Fibroblast of lung (primary cell): ENCODE results near the gene RPL22. TPM values are rescaled to one million over a fixed set of nuclear protein-coding genes. Genes with fewer than 3 reads are reported as not detected.

Source experiments
- DNase-seq, 2 donors: peaks; one replicate each; pipeline versions ENCODE4 v3.0.0 to v3.0.0-alpha.2; 2010; ENCODE audit warnings: low read depth in 2 of 2
- H2AFZ ChIP-seq: 2 replicates; pipeline ENCODE4 v1.5.1; 2012; ENCODE audit warnings: low read length, control low read depth, inconsistent platforms
- H3K27ac ChIP-seq: 2 replicates; pipeline ENCODE4 v1.5.1; 2011; ENCODE audit warnings: low read length, control low read depth; ENCODE audit not compliant: insufficient read depth
- H3K27me3 ChIP-seq: 2 replicates; pipeline ENCODE4 v1.5.1; 2011; ENCODE audit warnings: mild to moderate bottlenecking, low read length; ENCODE audit not compliant: control insufficient read depth, insufficient read depth
- H3K36me3 ChIP-seq: 2 replicates; pipeline ENCODE4 v1.5.1; 2011; ENCODE audit warnings: low read length; ENCODE audit not compliant: control insufficient read depth, insufficient read depth
- H3K4me1 ChIP-seq: 2 replicates; pipeline ENCODE4 v1.5.1; 2011; ENCODE audit warnings: low read length; ENCODE audit not compliant: control insufficient read depth, insufficient read depth; ENCODE audit errors: extremely low read depth
- H3K4me2 ChIP-seq: 2 replicates; pipeline ENCODE4 v1.5.1; 2011; ENCODE audit warnings: low read length, control low read depth; ENCODE audit not compliant: insufficient read depth; ENCODE audit errors: extremely low read depth
- H3K4me3 ChIP-seq, 4 experiments: fragments of 200-600 bp in 1 of 4; sonication (generic) in 1 of 4; replicated peaks in 1 of 4; 2 replicates each; pipeline ENCODE4 v1.5.1; 2011 to 2016; ENCODE audit warnings: low read length in 4 of 4, low read depth in 3 of 4, mild to moderate bottlenecking in 3 of 4, control low read depth in 2 of 4, inconsistent platforms in 1 of 4, mixed read lengths in 1 of 4; ENCODE audit not compliant: insufficient read depth in 1 of 4; ENCODE audit errors: control extremely low read depth in 1 of 4
- H3K79me2 ChIP-seq: 2 replicates; pipeline ENCODE4 v1.5.1; 2012; ENCODE audit warnings: mild to moderate bottlenecking, low read length, inconsistent platforms; ENCODE audit not compliant: control insufficient read depth, insufficient read depth
- H3K9ac ChIP-seq: 2 replicates; pipeline ENCODE4 v1.5.1; 2011; ENCODE audit warnings: mild to moderate bottlenecking, low read length, control low read depth; ENCODE audit not compliant: insufficient read depth
- H3K9me3 ChIP-seq: 2 replicates; pipeline ENCODE4 v1.5.1; 2012; ENCODE audit warnings: low read depth, low read length; ENCODE audit not compliant: control insufficient read depth, insufficient read depth
- H4K20me1 ChIP-seq: 2 replicates; pipeline ENCODE4 v1.5.1; 2011; ENCODE audit warnings: low read length; ENCODE audit not compliant: control insufficient read depth, insufficient read depth; ENCODE audit errors: extremely low read depth
- CTCF ChIP-seq, 2 donors: IDR thresholded peaks in 1 of 2; conservative IDR thresholded peaks in 1 of 2; 1 replicate in 1 of 2; 2 replicates in 1 of 2; pipeline ENCODE4 v1.5.1; 2011 to 2012; ENCODE audit warnings: low read length in 2 of 2, control low read depth in 1 of 2, inconsistent platforms in 1 of 2, low read depth in 1 of 2, mild to moderate bottlenecking in 1 of 2
- EZH2 ChIP-seq: IDR thresholded peaks from 2 replicates; pipeline ENCODE4 v1.5.1; 2012; ENCODE audit warnings: low read length, control low read depth, mild to moderate bottlenecking; ENCODE audit errors: missing control alignments
- polyA plus RNA-seq, 2 donors: library from polyadenylated mRNA; depleted of rRNA in 1 of 2; stranded (reverse) in 1 of 2; unstranded in 1 of 2; fragments of >200 nt; gene quantifications; 2 replicates each; pipeline ENCODE4 v1.2.1, GENCODE V29; 2011 to 2012; ENCODE audit warnings: missing spikeins in 1 of 2
- total RNA-seq: library from RNA; depleted of rRNA; stranded (reverse); fragments of >200 nt; gene quantifications from 2 replicates; pipeline ENCODE4 v1.2.1, GENCODE V29; 2014

RPL22 gene
- total and polyA plus RNA-seq, 2 donors (not counting 1 experiment from before 2014, with no cell fraction given), result 159 to 369 TPM

GRCh38 chr1:6243053-6243834 lies 43.8 kb upstream of the RPL22 start:
- Histone ChIP-seq H3K9ac (no peak overlapping the region), H2AFZ (no peak overlapping the region), H3K79me2 (no peaks in the 10 kb centered on the region), H3K4me1 (peaks cover 5% of the 10 kb centered on the region), H3K36me3 (no peaks in the 10 kb centered on the region), H3K4me3 (no peak overlapping the region), H3K9me3 (no peaks in the 10 kb centered on the region), H3K27ac (no peak overlapping the region), H3K4me2 (no peak overlapping the region), H4K20me1 (no peaks in the 10 kb centered on the region), H3K27me3 (peaks cover 29% of the 10 kb centered on the region)
- TF ChIP-seq CTCF (conservative IDR thresholded peaks at IDR 0.05 in 1 of 2, IDR thresholded peaks at IDR 0.05 in 1 of 2; ENCODE audit: low read depth in 1 of 2, low read length in 2 of 2) (no peak), EZH2 (peak; percentile 96)
- no peak for DNase-seq

- H4K20me1 ChIP-seq, result no peaks in the 10 kb centered on the region
- H3K36me3 ChIP-seq, result no peaks in the 10 kb centered on the region
- H3K9ac ChIP-seq, result no peak overlapping the region
- peaks cover 5% of the 10 kb centered on the region for H3K4me1 ChIP-seq
- H3K4me3 ChIP-seq, result peak overlapping the region in 1 of 4 experiments; percentile 22
- peaks cover 29% of the 10 kb centered on the region for H3K27me3 ChIP-seq
- H3K4me2 ChIP-seq, result no peak overlapping the region
- no peak for DNase-seq
- no peaks in the 10 kb centered on the region for H3K79me2 ChIP-seq
- no peak overlapping the region for H3K27ac ChIP-seq
- H3K9me3 ChIP-seq, result no peaks in the 10 kb centered on the region
- TF ChIP-seq CTCF (conservative IDR thresholded peaks at IDR 0.05 in 1 of 2, IDR thresholded peaks at IDR 0.05 in 1 of 2; ENCODE audit: low read depth in 1 of 2, low read length in 2 of 2) (no peak), EZH2 (peak; percentile 89)
- no peak overlapping the region for H2AFZ ChIP-seq
These were observed 42.7 kb upstream of the RPL22 start for GRCh38 chr1:6241887-6242740.

- no peaks in the 10 kb centered on the region for H3K9me3 ChIP-seq
- H3K27ac ChIP-seq, result no peak overlapping the region
- no peaks in the 10 kb centered on the region for H3K36me3 ChIP-seq
- TF ChIP-seq CTCF (conservative IDR thresholded peaks at IDR 0.05 in 1 of 2, IDR thresholded peaks at IDR 0.05 in 1 of 2; ENCODE audit: low read depth in 1 of 2, low read length in 2 of 2), result no peak
- no peak for TF ChIP-seq EZH2
- H3K79me2 ChIP-seq, result no peaks in the 10 kb centered on the region
- H4K20me1 ChIP-seq, result no peaks in the 10 kb centered on the region
- no peak for DNase-seq
- H3K9ac ChIP-seq, result no peak overlapping the region
- no peak overlapping the region for H3K4me2 ChIP-seq
- no peak overlapping the region for H3K4me3 ChIP-seq
- H3K4me1 ChIP-seq, result peaks cover 3% of the 10 kb centered on the region
- H3K27me3 ChIP-seq, result peaks cover 29% of the 10 kb centered on the region
- no peak overlapping the region for H2AFZ ChIP-seq
These were observed 41.9 kb upstream of the RPL22 start for GRCh38 chr1:6241107-6241886.
